Endothelial cell of umbilical vein (primary cell): ENCODE results near the gene CTBP1. TPM values are rescaled to one million over a fixed set of nuclear protein-coding genes. Genes with fewer than 3 reads are reported as not detected.
A peak's percentile ranks its signal among the peaks of the same experiment; 100 is the strongest.

ENCODE experiments used
- BruUV-seq: library from RNA; stranded (reverse); fragments of 400-500 nt; replicated peaks from 2 replicates; lab custom pipeline; 2021; lab: Mats Ljungman, UMichigan
- CTCF ChIA-PET: fragments of 300-600, 350-600 bp; sonication (Branson Sonifier 250); formaldehyde crosslinking; loops from one replicate; lab custom pipeline; 2021; ENCODE audit warnings: antibody characterized with exemption, inconsistent platforms; lab: Charles Lee
- POLR2A ChIA-PET: fragments of 300-600, 350-600 bp; sonication (Branson Sonifier 250); formaldehyde crosslinking; loops from one replicate; lab custom pipeline; 2021; ENCODE audit warnings: antibody characterized with exemption, inconsistent platforms; lab: Charles Lee
- DNase-seq: peaks from one replicate; pipeline ENCODE4 v3.0.0-alpha.2; 2011; ENCODE audit warnings: low read depth, low spot score
- FAIRE-seq: peaks from 2 replicates; lab custom pipeline; 2011; peaks lifted over from hg19 to GRCh38; lab: Jason Lieb, UNC
- H2AFZ ChIP-seq: 2 replicates; pipeline ENCODE4 v1.6.0; 2012; ENCODE audit warnings: low read depth, low read length, control low read depth, inconsistent platforms
- H3K27ac ChIP-seq: 2 replicates; pipeline ENCODE4 v1.5.1; 2011; ENCODE audit warnings: low read depth, mild to moderate bottlenecking, control low read depth, low read length, moderate library complexity; ENCODE audit not compliant: insufficient read depth
- H3K27me3 ChIP-seq, 2 experiments: 2 replicates each; pipeline versions ENCODE4 v1.6.0 to v1.6.1; 2011; ENCODE audit warnings: low read length in 2 of 2, mixed read lengths in 1 of 2; ENCODE audit not compliant: control insufficient read depth in 2 of 2, insufficient read depth in 2 of 2
- H3K36me3 ChIP-seq, 2 experiments: 2 replicates in 1 of 2; 3 replicates in 1 of 2; pipeline ENCODE4 v1.5.1; 2011; ENCODE audit warnings: low read length in 2 of 2, mild to moderate bottlenecking in 1 of 2, moderate library complexity in 1 of 2; ENCODE audit not compliant: control insufficient read depth in 2 of 2, insufficient read depth in 2 of 2; ENCODE audit errors: extremely low read depth in 1 of 2
- H3K4me1 ChIP-seq: 3 replicates; pipeline ENCODE4 v1.5.1; 2011; ENCODE audit warnings: mild to moderate bottlenecking, low read length; ENCODE audit not compliant: control insufficient read depth, insufficient read depth; ENCODE audit errors: extremely low read depth
- H3K4me2 ChIP-seq: 2 replicates; pipeline ENCODE4 v1.6.1; 2011; ENCODE audit warnings: low read length, control low read depth, mixed read lengths; ENCODE audit not compliant: insufficient read depth
- H3K4me3 ChIP-seq, 3 experiments: fragments of 200-600 bp in 1 of 3; sonication (generic), shearing (Covaris generic) in 1 of 3; replicated peaks in 1 of 3; 2 replicates each; pipeline ENCODE4 v1.5.1; 2011 to 2016; ENCODE audit warnings: control low read depth in 3 of 3, low read length in 3 of 3, mild to moderate bottlenecking in 2 of 3, inconsistent platforms in 1 of 3, low read depth in 1 of 3, moderate library complexity in 1 of 3; ENCODE audit not compliant: insufficient read depth in 1 of 3
- H3K79me2 ChIP-seq: 2 replicates; pipeline ENCODE4 v1.6.0; 2012; ENCODE audit warnings: low read length, inconsistent platforms; ENCODE audit not compliant: control insufficient read depth, insufficient read depth
- H3K9ac ChIP-seq: replicated peaks from 2 replicates; pipeline ENCODE3; 2011; ENCODE audit warnings: low read length, control low read depth; ENCODE audit not compliant: insufficient read depth; ENCODE audit errors: extremely low read depth
- H3K9me1 ChIP-seq: replicated peaks from 3 replicates; pipeline ENCODE4 v1.6.0; 2011; ENCODE audit warnings: mild to moderate bottlenecking, low read length; ENCODE audit not compliant: control insufficient read depth, insufficient read depth; ENCODE audit errors: extremely low read depth
- H3K9me3 ChIP-seq: replicated peaks from 2 replicates; pipeline ENCODE4 v1.5.1; 2012; ENCODE audit warnings: low read length, inconsistent platforms; ENCODE audit not compliant: control insufficient read depth, insufficient read depth
- H4K20me1 ChIP-seq: replicated peaks from 2 replicates; pipeline ENCODE3; 2011; ENCODE audit warnings: mild to moderate bottlenecking, low read length; ENCODE audit not compliant: control insufficient read depth, insufficient read depth; ENCODE audit errors: extremely low read depth
- CTCF ChIP-seq, 2 donors: IDR thresholded peaks; 1 replicate in 1 of 2; 2 replicates in 1 of 2; pipeline ENCODE4 v1.5.1; 2011; ENCODE audit warnings: low read length in 2 of 2, mild to moderate bottlenecking in 2 of 2, moderate library complexity in 2 of 2, control low read depth in 1 of 2, inconsistent platforms in 1 of 2, low read depth in 1 of 2; ENCODE audit not compliant: insufficient read depth in 1 of 2; ENCODE audit errors: extremely low read depth in 1 of 2
- EZH2 ChIP-seq: IDR thresholded peaks from 2 replicates; pipeline ENCODE4 v1.6.1; 2012; ENCODE audit warnings: borderline replicate concordance, low read depth, mild to moderate bottlenecking, moderate library complexity, low read length, inconsistent platforms; ENCODE audit not compliant: severe bottlenecking
- FOS ChIP-seq: IDR thresholded peaks from 2 replicates; pipeline ENCODE4 v1.6.1; 2011; ENCODE audit warnings: mild to moderate bottlenecking, low read length, moderate library complexity, borderline replicate concordance; ENCODE audit not compliant: insufficient read depth
- GATA2 ChIP-seq: IDR thresholded peaks from 2 replicates; pipeline ENCODE4 v1.7.0; 2011; ENCODE audit warnings: low read depth, mild to moderate bottlenecking, moderate library complexity, mixed read lengths, low read length; ENCODE audit not compliant: insufficient read length, insufficient read depth
- JUN ChIP-seq: IDR thresholded peaks from 2 replicates; pipeline ENCODE4 v1.6.1; 2011; ENCODE audit warnings: borderline replicate concordance, low read depth; ENCODE audit not compliant: insufficient read length, insufficient read depth
- MAX ChIP-seq: IDR thresholded peaks from 2 replicates; pipeline ENCODE4 v1.6.1; 2011; ENCODE audit not compliant: insufficient read depth, insufficient read length
- MYC ChIP-seq: IDR thresholded peaks from one replicate; pipeline ENCODE4 v1.6.1; 2011; ENCODE audit warnings: mild to moderate bottlenecking, low read depth, low read length
- POLR2A ChIP-seq: IDR thresholded peaks from 2 replicates; pipeline ENCODE4 v1.6.1; 2012; ENCODE audit warnings: low read depth, mild to moderate bottlenecking, control low read depth, low read length
- POLR2AphosphoS5 ChIP-seq: IDR thresholded peaks from 2 replicates; pipeline ENCODE4 v1.6.1; 2012; ENCODE audit warnings: low read depth, mild to moderate bottlenecking, control low read depth, low read length, moderate library complexity; ENCODE audit not compliant: insufficient read depth
- dilution Hi-C: fragments of 300-500 bp; cut with MboI; formaldehyde crosslinking; loops from one replicate; pipeline ENCODE4 v1.15.0; 2019; ENCODE audit warnings: low sequenced_read_pairs; ENCODE audit not compliant: extremely low pct_ligation_motif_present
- intact Hi-C: fragments of 100-400 bp; cut with micrococcal nuclease; formaldehyde crosslinking; loops from one replicate; pipeline ENCODE4 v1.10.0; 2022
- polyA plus RNA-seq, 4 experiments: library from polyadenylated mRNA; depleted of rRNA in 3 of 4; stranded (reverse) in 3 of 4; unstranded in 1 of 4; fragments of >200 nt; gene quantifications; 2 replicates each; pipeline versions ENCODE4 v1.2.1 to v1.2.3, GENCODE V29; 2011 to 2012; ENCODE audit warnings: missing spikeins in 1 of 4
- total RNA-seq: library from RNA; stranded (reverse); gene quantifications from 2 replicates; pipeline ENCODE4 v1.2.3, GENCODE V29; 2021

Gene CTBP1
- total and polyA plus RNA-seq, 2 donors (not counting 3 experiments of a cell fraction or from before 2014, with no cell fraction given) = 165 to 167 TPM

- TSS peak; percentile 93 for BruUV-seq
- POLR2A ChIA-PET = interaction anchor here (0.5 to 0.8 kb wide), 2 partner anchors 41 to 92 kb away, joined by 3 read pairs; partner anchors contain the start of gene CTBP1
- intact Hi-C loops (loop anchor here (1.0 kb wide), 3 partner anchors 20 to 122 kb away; partner anchors contain the start of gene UVSSA), dilution Hi-C loops (no loop called here)
- peaks cover 0 to 3% of the 10 kb centered on the region in 2 experiments for H3K36me3 ChIP-seq
- H3K9me1 ChIP-seq = no peaks in the 10 kb centered on the region
- peak; percentile 98 for DNase-seq
- no peaks in the 10 kb centered on the region for H3K9me3 ChIP-seq
- H3K4me3 ChIP-seq = peak within 1 kb of the TSS; percentile 84 to 87 (median 86)
- peaks cover 47% of the 10 kb centered on the region for H3K79me2 ChIP-seq
- H3K27me3 ChIP-seq = no peaks in the 10 kb centered on the region
- H4K20me1 ChIP-seq = no peaks in the 10 kb centered on the region
- peak within 1 kb of the TSS; percentile 58 for H3K4me2 ChIP-seq
- H3K9ac ChIP-seq = peak within 1 kb of the TSS; percentile 88
- TF ChIP-seq JUN (no peak), POLR2A (peak; percentile 96), POLR2AphosphoS5 (peak; percentile 95), MAX (peak; percentile 38)
- CTCF ChIA-PET = interaction anchor here (0.6 to 1.3 kb wide), 5 partner anchors 10 to 57 kb away, joined by 3 to 10 read pairs (median 3); partner anchors contain the start of gene UVSSA
- peak within 1 kb of the TSS; percentile 67 for H3K27ac ChIP-seq
- H3K4me1 ChIP-seq = peaks cover 16% of the 10 kb centered on the region
- peak within 1 kb of the TSS; percentile 83 for H2AFZ ChIP-seq
- peak; percentile 99 for FAIRE-seq
These were observed 40.6 kb upstream of the CTBP1 start, which contains the start of gene MAEA for GRCh38 chr4:1289207-1290164. TSS of gene MAEA (plus strand) at chr4:1289891. CDS start at chr4:1289914, 23 bp downstream.

GRCh38 chr4:1288786-1289185, 39.9 kb upstream of the CTBP1 start:
- peak overlapping the region; percentile 79 for H3K9ac ChIP-seq
- H4K20me1 ChIP-seq = no peaks in the 10 kb centered on the region
- TF ChIP-seq GATA2 = no peak
- no peak for TF ChIP-seq FOS
- TF ChIP-seq CTCF (IDR thresholded peaks at IDR 0.05; ENCODE audit: extremely low read depth in 1 of 2, insufficient read depth in 1 of 2, low read depth in 1 of 2, low read length in 2 of 2) = no peak
- no peak for TF ChIP-seq EZH2
- TF ChIP-seq MAX = no peak
- TF ChIP-seq POLR2A = no peak
- no peak for TF ChIP-seq POLR2AphosphoS5
- no peak for TF ChIP-seq MYC
- no peak for TF ChIP-seq JUN
- no peak for DNase-seq
- H3K9me3 ChIP-seq = no peaks in the 10 kb centered on the region
- H3K4me2 ChIP-seq = peak overlapping the region; percentile 53
- peak overlapping the region; percentile 84 to 87 (median 86) for H3K4me3 ChIP-seq
- intact Hi-C loops = loop anchor here (1.0 kb wide), 3 partner anchors 21 to 121 kb away; partner anchors contain the start of gene UVSSA
- POLR2A ChIA-PET = interaction anchor here (0.5 to 0.8 kb wide), 2 partner anchors 40 to 91 kb away, joined by 3 read pairs; partner anchors contain the start of gene CTBP1
- H3K79me2 ChIP-seq = peaks cover 40% of the 10 kb centered on the region
- FAIRE-seq = peak; percentile 66
- peaks cover 0 to 3% of the 10 kb centered on the region in 2 experiments for H3K36me3 ChIP-seq
- dilution Hi-C loops = no loop called here
- no peaks in the 10 kb centered on the region for H3K27me3 ChIP-seq
- CTCF ChIA-PET = interaction anchor here (1.0 to 1.2 kb wide), 3 partner anchors 11 to 39 kb away, joined by 3 to 7 read pairs (median 3); no protein-coding TSS in a partner anchor
- BruUV-seq = no TSS peak
- no peak overlapping the region for H3K27ac ChIP-seq
- peaks cover 16% of the 10 kb centered on the region for H3K4me1 ChIP-seq
- H3K9me1 ChIP-seq = no peaks in the 10 kb centered on the region
- peak overlapping the region; percentile 31 for H2AFZ ChIP-seq
